K562 (cell line): ENCODE data around the gene MAP3K6. TPM values are rescaled to one million over a fixed set of nuclear protein-coding genes. Genes with fewer than 3 reads are reported as not detected.

Experiments used
- ATAC-seq: fragments of 200-7000 bp; cut with Tn5 transposase; 3 replicates; pipeline ENCODE4 v1.9.1; 2020; ENCODE audit warnings: moderate library complexity
- BruUV-seq: library from RNA; stranded (reverse); fragments of 400-500 nt; replicated peaks from 2 replicates; lab custom pipeline; 2021; lab: Mats Ljungman, UMichigan
- CTCF ChIA-PET: fragments of 300-600 bp; formaldehyde crosslinking; extraction: SDS; loops from one replicate; lab custom pipeline; 2021; ENCODE audit warnings: low intra/inter-chr PET ratio; lab: Yijun Ruan, JAX
- POLR2A ChIA-PET: fragments of 300-600, 350-650 bp; sonication (Branson Sonifier 250); formaldehyde crosslinking; extraction: SDS; loops from one replicate; lab custom pipeline; 2021; ENCODE audit warnings: antibody characterized with exemption, inconsistent platforms; lab: Yijun Ruan, JAX
- DNase-seq, 4 experiments: peaks; one replicate each; pipeline versions ENCODE4 v3.0.0 to v3.0.0-alpha.2; 2011 to 2018; ENCODE audit warnings: low spot score in 3 of 4, mixed read lengths in 3 of 4; ENCODE audit errors: extremely low read depth in 1 of 4
- FAIRE-seq: peaks from 2 replicates; lab custom pipeline; 2011; peaks lifted over from hg19 to GRCh38; lab: Jason Lieb, UNC
- H2AFZ ChIP-seq: 2 replicates; pipeline ENCODE4 v1.6.0; 2011; ENCODE audit warnings: low read depth, low read length, control low read depth, inconsistent platforms
- H3K27ac ChIP-seq: fragments of 200-600 bp; 3 replicates; pipeline ENCODE4 v1.8.0; 2011; ENCODE audit warnings: low read depth, mild to moderate bottlenecking, control low read depth, inconsistent platforms, low read length, moderate library complexity, mixed read lengths; ENCODE audit errors: extremely low read depth
- H3K27me3 ChIP-seq, 2 experiments: fragments of 300-600 bp in 1 of 2; 2 replicates in 1 of 2; 3 replicates in 1 of 2; pipeline versions ENCODE4 v1.6.0 to v1.8.0; 2011; ENCODE audit warnings: inconsistent platforms in 2 of 2, low read length in 2 of 2, mild to moderate bottlenecking in 1 of 2, mixed read lengths in 1 of 2, moderate library complexity in 1 of 2; ENCODE audit not compliant: control insufficient read depth in 2 of 2, insufficient read depth in 2 of 2
- H3K36me3 ChIP-seq: fragments of 300-600 bp; 3 replicates; pipeline ENCODE4 v1.8.0; 2011; ENCODE audit warnings: mild to moderate bottlenecking, low read length, inconsistent platforms; ENCODE audit not compliant: control insufficient read depth, insufficient read depth
- H3K4me1 ChIP-seq, 2 experiments: fragments of 200-600 bp in 1 of 2; replicated peaks in 1 of 2; 2 replicates in 1 of 2; 3 replicates in 1 of 2; pipeline versions ENCODE4 v1.5.1 to v1.8.0; 2011; ENCODE audit warnings: inconsistent platforms in 2 of 2, low read length in 2 of 2, mild to moderate bottlenecking in 1 of 2, mixed read lengths in 1 of 2, moderate library complexity in 1 of 2; ENCODE audit not compliant: control insufficient read depth in 2 of 2, insufficient read depth in 2 of 2
- H3K4me2 ChIP-seq: 2 replicates; pipeline ENCODE4 v1.6.1; 2011; ENCODE audit warnings: low read length, control low read depth, inconsistent platforms, mixed read lengths; ENCODE audit not compliant: insufficient read depth
- H3K4me3 ChIP-seq: fragments of 200-600 bp; sonication (generic), shearing (Covaris generic); 2 replicates; pipeline ENCODE4 v1.5.1; 2016; ENCODE audit warnings: control low read depth, inconsistent platforms
- H3K79me2 ChIP-seq: fragments of 200-600 bp; 3 replicates; pipeline ENCODE4 v1.8.0; 2011; ENCODE audit warnings: low read length, inconsistent platforms; ENCODE audit not compliant: control insufficient read depth, insufficient read depth
- H3K9ac ChIP-seq, 2 experiments: 2 replicates each; pipeline versions ENCODE4 v1.6.0 to v1.6.1; 2011; ENCODE audit warnings: low read depth in 2 of 2, low read length in 2 of 2, control low read depth in 1 of 2, inconsistent platforms in 1 of 2, mild to moderate bottlenecking in 1 of 2, mixed read lengths in 1 of 2; ENCODE audit not compliant: insufficient read depth in 1 of 2
- H3K9me1 ChIP-seq: one replicate; pipeline ENCODE4 v1.6.0; 2011; ENCODE audit warnings: inconsistent platforms, mild to moderate bottlenecking, low read length, moderate library complexity; ENCODE audit not compliant: control insufficient read depth, insufficient read depth
- H3K9me3 ChIP-seq: replicated peaks from 2 replicates; pipeline ENCODE4 v1.5.1; 2011; ENCODE audit warnings: low read depth, low read length, inconsistent platforms; ENCODE audit not compliant: control insufficient read depth, insufficient read depth
- H4K20me1 ChIP-seq: replicated peaks from 2 replicates; pipeline ENCODE4 v1.6.1; 2011; ENCODE audit warnings: low read length, inconsistent platforms, mixed read lengths; ENCODE audit not compliant: control insufficient read depth, insufficient read depth
- BRCA1 ChIP-seq, 2 experiments: fragments of 450-650 bp in 1 of 2; sonication (generic) in 1 of 2; formaldehyde crosslinking in 1 of 2; IDR thresholded peaks; 2 replicates each; pipeline versions ENCODE4 v1.5.0 to v1.6.1; 2017 to 2020; ENCODE audit warnings: mild to moderate bottlenecking in 1 of 2, missing genetic modification reagents in 1 of 2
- BRD4 ChIP-seq: fragments of 200-600 bp; sonication (generic); IDR thresholded peaks from 2 replicates; pipeline ENCODE4 v1.6.1; 2017; ENCODE audit warnings: inconsistent platforms
- FOS ChIP-seq: IDR thresholded peaks from 3 replicates; pipeline ENCODE4 v1.6.1; 2011; ENCODE audit not compliant: insufficient read length; ENCODE audit errors: extremely low read depth
- GATA2 ChIP-seq: sonication (generic); formaldehyde crosslinking; IDR thresholded peaks from 2 replicates; pipeline ENCODE4 v1.4.0; 2020; ENCODE audit warnings: mild to moderate bottlenecking, missing genetic modification reagents
- IRF2 ChIP-seq: sonication (generic); formaldehyde crosslinking; IDR thresholded peaks from 2 replicates; pipeline ENCODE4 v1.8.1; 2022; ENCODE audit warnings: mild to moderate bottlenecking, missing genetic modification reagents
- NFRKB ChIP-seq: fragments of 450-650 bp; IDR thresholded peaks from 2 replicates; pipeline ENCODE4 v1.6.1; 2016; ENCODE audit warnings: low read depth
- POLR2G ChIP-seq: fragments of 200-400 bp; formaldehyde crosslinking; IDR thresholded peaks from 2 replicates; pipeline ENCODE4 v1.6.1; 2017; ENCODE audit warnings: low read depth, mild to moderate bottlenecking, antibody characterized with exemption, low read length, moderate library complexity
- RAD21 ChIP-seq, 2 experiments: fragments of 250-450 bp in 1 of 2; fragments of 450-650 bp in 1 of 2; sonication (Bioruptor Pico) in 1 of 2; formaldehyde crosslinking in 1 of 2; IDR thresholded peaks in 1 of 2; conservative IDR thresholded peaks in 1 of 2; 2 replicates each; pipeline versions ENCODE4 v1.4.0 to v1.8.0; 2020 to 2022; ENCODE audit warnings: mild to moderate bottlenecking in 2 of 2, moderate library complexity in 1 of 2
- RBM34 ChIP-seq: fragments of 200-400 bp; formaldehyde crosslinking; IDR thresholded peaks from 2 replicates; pipeline ENCODE4 v1.6.1; 2018; ENCODE audit warnings: low read length, borderline replicate concordance; ENCODE audit not compliant: insufficient read depth
- ZNF232 ChIP-seq: sonication (generic); formaldehyde crosslinking; IDR thresholded peaks from 2 replicates; pipeline ENCODE4 v1.8.0; 2022; ENCODE audit warnings: mild to moderate bottlenecking, missing genetic modification reagents
- ZNF830 ChIP-seq: fragments of 250-450 bp; sonication (Bioruptor Pico); IDR thresholded peaks from 2 replicates; pipeline ENCODE4 v1.5.0; 2021; ENCODE audit warnings: mild to moderate bottlenecking
- WGBS: fragments of 100-300 bp; shearing (Covaris generic); methylation state at CpG from one replicate; pipeline ENCODE4 v1.1.6; 2016; ENCODE audit warnings: low coverage, mixed read lengths; ENCODE audit not compliant: insufficient coverage; ENCODE audit errors: missing lambda C conversion rate; 5-methylcytosine and 5-hydroxymethylcytosine counted together
- in situ Hi-C: fragments of 300-500 bp; cut with MboI; formaldehyde crosslinking; loops from 4 replicates; pipeline ENCODE4 v1.15.0; 2018; ENCODE audit warnings: inconsistent platforms, mixed read lengths
- intact Hi-C: fragments of 100-400 bp; cut with micrococcal nuclease; formaldehyde crosslinking; loops from 2 replicates; pipeline ENCODE4 v1.14.2; 2022
- polyA plus RNA-seq, 8 experiments: library from polyadenylated mRNA; depleted of rRNA in 4 of 8; stranded (reverse) in 5 of 8; unstranded in 3 of 8; fragments of >200 nt; fragmentation: Nextera tagmentation in 2 of 8; fragmentation: Illumina TruSeq in 1 of 8; extraction: Ambion mirVana in 2 of 8; extraction: Trizol in 1 of 8; gene quantifications; 2 replicates each; pipeline versions ENCODE4 v1.2.1 to v1.2.3, GENCODE V29; 2011 to 2014; ENCODE audit warnings: inconsistent platforms in 1 of 8, missing spikeins in 1 of 8
- small RNA-seq: library from RNA; depleted of rRNA; stranded (forward); fragments of <200 nt; gene quantifications from one replicate; pipeline ENCODE3, GENCODE V24; 2014
- total RNA-seq, 7 experiments: library from RNA; depleted of rRNA in 6 of 7; stranded (reverse); fragments of >200 nt in 6 of 7; fragmentation: Illumina TruSeq in 2 of 7; extraction: Trizol in 2 of 7; gene quantifications; 2 replicates each; pipeline versions ENCODE4 v1.2.1 to v1.2.3, GENCODE V29; 2011 to 2021; ENCODE audit warnings: low replicate concordance in 1 of 7

MAP3K6 gene
- total and polyA plus RNA-seq, 9 of the 15 experiments (the other 6 are each of a cell fraction or from before 2014, with no cell fraction given), result 0.99 to 21.9 (median 7.0) TPM

DNA sequence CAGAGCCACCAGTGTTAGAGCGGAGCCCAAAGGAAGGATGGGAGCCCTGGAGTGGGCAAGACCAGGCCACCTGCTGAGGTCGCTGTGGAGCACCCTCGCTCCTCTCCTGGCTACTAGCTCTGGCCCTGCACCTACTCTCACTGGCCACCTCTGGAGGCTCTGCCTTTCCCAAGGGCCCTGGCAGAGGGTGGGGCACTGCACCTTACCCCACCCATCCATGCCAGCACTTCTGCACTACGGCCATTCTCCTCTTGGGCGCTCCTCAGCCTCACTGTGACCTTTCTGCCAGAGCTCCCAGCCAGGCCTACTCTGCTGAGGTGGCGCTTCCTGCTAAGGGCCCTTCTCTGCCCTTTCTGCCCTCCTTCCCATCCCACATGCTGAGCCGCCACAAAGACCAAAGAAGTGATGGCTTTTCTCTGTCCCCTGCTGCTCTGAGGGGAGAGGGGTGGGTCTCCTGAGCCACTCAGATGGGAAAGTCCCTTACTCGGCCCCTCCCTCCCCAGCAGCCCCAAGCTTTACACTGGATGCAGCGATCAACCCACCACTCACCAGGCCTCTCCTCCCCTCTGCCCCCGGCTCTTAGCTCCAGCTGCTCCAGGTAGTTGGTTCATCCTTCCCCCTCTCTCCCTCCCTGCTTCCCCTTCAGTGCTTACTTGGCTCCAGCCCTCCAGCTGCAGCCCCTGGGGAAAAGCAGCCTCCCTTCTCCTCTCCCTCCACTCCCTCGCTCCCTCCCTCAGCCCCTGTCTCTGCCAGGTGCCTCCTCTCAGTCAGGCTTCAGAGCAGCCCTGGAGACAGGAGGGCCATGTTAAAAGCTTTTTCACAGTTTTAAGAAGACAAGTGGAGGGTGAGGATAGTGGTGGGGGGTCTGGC lies 59.6 kb downstream of the MAP3K6 start (continued):
- TF ChIP-seq RBM34 (no peak), FOS (no peak), RAD21 (CRISPR knock-in tag; conservative IDR thresholded peaks at IDR 0.05 in 1 of 2, IDR thresholded peaks at IDR 0.05 in 1 of 2) (peak in 1 of 2 experiments; percentile 42; a peak in 2 of 4 replicates)
- TF ChIP-seq, all 486 proteins: peak for 6

DNA sequence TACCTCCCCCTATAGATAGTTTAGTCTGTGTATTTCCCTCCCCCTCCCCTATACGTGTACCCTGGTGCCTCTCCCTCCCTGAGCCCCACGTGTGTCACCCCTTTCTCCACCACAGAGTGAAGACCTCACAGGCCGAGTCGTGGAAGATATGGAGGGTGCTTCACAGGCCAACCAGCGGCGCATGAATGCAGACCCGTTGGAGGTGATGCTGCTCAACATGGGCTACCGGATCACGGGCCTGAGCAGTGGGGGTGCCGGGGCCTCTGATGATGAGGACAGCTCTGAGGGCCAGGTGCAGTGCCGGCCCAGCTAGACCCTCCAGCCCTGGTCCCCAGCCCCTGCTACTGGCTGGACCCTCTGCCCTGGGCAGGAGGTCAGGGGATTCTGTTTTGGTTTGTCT lies 60.7 kb downstream of the MAP3K6 start:
- H3K9me3 ChIP-seq, result no peaks in the 10 kb centered on the region
- ATAC-seq (no peak), DNase-seq (no peak), FAIRE-seq (no peak)
- H3K36me3 ChIP-seq, result peaks cover 9% of the 10 kb centered on the region; the same call in 2 of the 3 replicates
- ChIA-PET POLR2A (interaction anchor here (0.6 to 2.0 kb wide), 4 partner anchors 9 to 1465 kb away, joined by 3 to 9 read pairs (median 4); no protein-coding TSS in a partner anchor), CTCF (no interaction called here)
- H3K27ac ChIP-seq, result no peak overlapping the region
- peak overlapping the region in 1 of 2 experiments; percentile 47; a peak in 1 of 4 replicates for H3K9ac ChIP-seq
- TF ChIP-seq ZNF830 (CRISPR knock-in tag), result no peak
- TF ChIP-seq IRF2 (CRISPR knock-in tag), result no peak
- peak; percentile 43; the same call in 1 of the 2 replicates for TF ChIP-seq POLR2G
- no peak for TF ChIP-seq BRD4
- TF ChIP-seq NFRKB, result no peak
- no peak for TF ChIP-seq ZNF232 (CRISPR knock-in tag)
- no peak for TF ChIP-seq GATA2
- no peak for TF ChIP-seq BRCA1 (IDR thresholded peaks at IDR 0.05)
- TF ChIP-seq BRCA1 (CRISPR knock-in tag; IDR thresholded peaks at IDR 0.05), result no peak
- BruUV-seq, result no TSS peak
- H3K79me2 ChIP-seq, result no peaks in the 10 kb centered on the region
- H3K27me3 ChIP-seq, result no peaks in the 10 kb centered on the region
- intact Hi-C loops, result no loop called here
- H4K20me1 ChIP-seq, result 0 out of 2 replicates have a peak, but pooled peaks cover 1% of the 10 kb centered on the region
- no peak overlapping the region for H3K4me2 ChIP-seq
- no peak overlapping the region for H3K4me3 ChIP-seq
- H3K9me1 ChIP-seq, result no peaks in the 10 kb centered on the region
- in situ Hi-C loops, result no loop called here
- 62% methylated on average over 8 of the region's 11 CpGs for WGBS
- no peak overlapping the region for H2AFZ ChIP-seq
- peaks cover 0 to 8% of the 10 kb centered on the region in 2 experiments; a peak in 1 of 5 replicates for H3K4me1 ChIP-seq

Small RNA genes within 50 kb of the gene (small RNA-seq; reads per million reads assigned to genes)
- not detected for gene RNU6-48P

Other genes starting within 250 kb of the MAP3K6 start
Only the 7 nearest of the 9 such genes appear.
- gene WDTC1, start 132.3 kb downstream of the MAP3K6 start, total RNA-seq (2014; rRNA removed), result 14.7 and 15.9 TPM in 2 replicates
- 6.8 and 8.2 TPM in 2 replicates for gene WDTC1, start 132.3 kb downstream of the MAP3K6 start, total RNA-seq (2014; rRNA removed; fragmentation: Illumina TruSeq; extraction: Trizol)
- gene WDTC1, start 132.3 kb downstream of the MAP3K6 start, total RNA-seq (2015; rRNA removed; fragmentation: Illumina TruSeq; extraction: Trizol), result 8.1 and 8.4 TPM in 2 replicates
- 29.5 and 32.3 TPM in 2 replicates for gene WDTC1, start 132.3 kb downstream of the MAP3K6 start, total RNA-seq (2021)
- 8.8 and 16.9 TPM in 2 replicates for gene WDTC1, start 132.3 kb downstream of the MAP3K6 start, polyA plus RNA-seq (2011; rRNA removed)
- gene WDTC1, start 132.3 kb downstream of the MAP3K6 start, polyA plus RNA-seq (2014; fragmentation: Illumina TruSeq; extraction: Trizol), result 26.9 and 30.2 TPM in 2 replicates
- under 1 TPM; 0.18 to 0.27 TPM for gene WDTC1, start 132.3 kb downstream of the MAP3K6 start, polyA plus RNA-seq (2014; fragmentation: Nextera tagmentation; extraction: Ambion mirVana)
- 15.2 and 16.0 TPM in 2 replicates for gene WDTC1, start 132.3 kb downstream of the MAP3K6 start, polyA plus RNA-seq (2014; rRNA removed)
- gene TMEM222, start 44.8 kb downstream of the MAP3K6 start, total RNA-seq (2014; rRNA removed), result 36.0 and 43.6 TPM in 2 replicates
- 10.6 and 15.9 TPM in 2 replicates for gene TMEM222, start 44.8 kb downstream of the MAP3K6 start, total RNA-seq (2014; rRNA removed; fragmentation: Illumina TruSeq; extraction: Trizol)
- 32.4 and 32.8 TPM in 2 replicates for gene TMEM222, start 44.8 kb downstream of the MAP3K6 start, total RNA-seq (2015; rRNA removed; fragmentation: Illumina TruSeq; extraction: Trizol)
- gene TMEM222, start 44.8 kb downstream of the MAP3K6 start, total RNA-seq (2021), result 42.5 and 46.9 TPM in 2 replicates
- 32.2 and 51.8 TPM in 2 replicates for gene TMEM222, start 44.8 kb downstream of the MAP3K6 start, polyA plus RNA-seq (2011; rRNA removed)
- gene TMEM222, start 44.8 kb downstream of the MAP3K6 start, polyA plus RNA-seq (2014; fragmentation: Illumina TruSeq; extraction: Trizol), result 48.0 and 57.0 TPM in 2 replicates
- gene TMEM222, start 44.8 kb downstream of the MAP3K6 start, polyA plus RNA-seq (2014; fragmentation: Nextera tagmentation; extraction: Ambion mirVana), result 10 to 100 TPM in 1 of 2 experiments, 1 to 10 TPM in 1; 6.9 to 14.4 TPM
- 42.4 and 43.5 TPM in 2 replicates for gene TMEM222, start 44.8 kb downstream of the MAP3K6 start, polyA plus RNA-seq (2014; rRNA removed)
- 3.9 and 4.7 TPM in 2 replicates for gene SYTL1, start 24.9 kb downstream of the MAP3K6 start, total RNA-seq (2014; rRNA removed)
- gene SYTL1, start 24.9 kb downstream of the MAP3K6 start, total RNA-seq (2014; rRNA removed; fragmentation: Illumina TruSeq; extraction: Trizol), result 0.55 and 0.57 TPM in 2 replicates
- gene SYTL1, start 24.9 kb downstream of the MAP3K6 start, total RNA-seq (2015; rRNA removed; fragmentation: Illumina TruSeq; extraction: Trizol), result 1.7 and 2.2 TPM in 2 replicates
- 6.0 and 9.3 TPM in 2 replicates for gene SYTL1, start 24.9 kb downstream of the MAP3K6 start, total RNA-seq (2021)
- gene SYTL1, start 24.9 kb downstream of the MAP3K6 start, polyA plus RNA-seq (2011; rRNA removed), result 3.8 and 12.3 TPM in 2 replicates
- 0.91 and 1.9 TPM in 2 replicates for gene SYTL1, start 24.9 kb downstream of the MAP3K6 start, polyA plus RNA-seq (2014; fragmentation: Illumina TruSeq; extraction: Trizol)
- gene SYTL1, start 24.9 kb downstream of the MAP3K6 start, polyA plus RNA-seq (2014; fragmentation: Nextera tagmentation; extraction: Ambion mirVana), result under 1 TPM; 0.04 to 0.27 TPM
- gene SYTL1, start 24.9 kb downstream of the MAP3K6 start, polyA plus RNA-seq (2014; rRNA removed), result 5.9 and 8.6 TPM in 2 replicates
- not detected in 2 replicates for gene FCN3, start 7.9 kb upstream of the MAP3K6 start, total RNA-seq (2014; rRNA removed)
- gene FCN3, start 7.9 kb upstream of the MAP3K6 start, total RNA-seq (2014; rRNA removed; fragmentation: Illumina TruSeq; extraction: Trizol), result not detected in 2 replicates
- not detected in 2 replicates for gene FCN3, start 7.9 kb upstream of the MAP3K6 start, total RNA-seq (2015; rRNA removed; fragmentation: Illumina TruSeq; extraction: Trizol)
- 0.31 and 0.49 TPM in 2 replicates for gene FCN3, start 7.9 kb upstream of the MAP3K6 start, total RNA-seq (2021)
- gene FCN3, start 7.9 kb upstream of the MAP3K6 start, polyA plus RNA-seq (2011; rRNA removed), result 0.15 TPM in 1 of 2 replicates, not detected in the other
- not detected in 2 replicates for gene FCN3, start 7.9 kb upstream of the MAP3K6 start, polyA plus RNA-seq (2014; fragmentation: Illumina TruSeq; extraction: Trizol)
- not detected for gene FCN3, start 7.9 kb upstream of the MAP3K6 start, polyA plus RNA-seq (2014; fragmentation: Nextera tagmentation; extraction: Ambion mirVana)
- gene FCN3, start 7.9 kb upstream of the MAP3K6 start, polyA plus RNA-seq (2014; rRNA removed), result not detected in 2 replicates
- gene CD164L2, start 16.4 kb upstream of the MAP3K6 start, total RNA-seq (2014; rRNA removed), result 0.29 and 0.45 TPM in 2 replicates
- 0.18 TPM in 1 of 2 replicates, not detected in the other for gene CD164L2, start 16.4 kb upstream of the MAP3K6 start, total RNA-seq (2014; rRNA removed; fragmentation: Illumina TruSeq; extraction: Trizol)
- gene CD164L2, start 16.4 kb upstream of the MAP3K6 start, total RNA-seq (2015; rRNA removed; fragmentation: Illumina TruSeq; extraction: Trizol), result 0.14 and 0.19 TPM in 2 replicates
- 0.49 and 0.72 TPM in 2 replicates for gene CD164L2, start 16.4 kb upstream of the MAP3K6 start, total RNA-seq (2021)
- 0.92 and 2.8 TPM in 2 replicates for gene CD164L2, start 16.4 kb upstream of the MAP3K6 start, polyA plus RNA-seq (2011; rRNA removed)
- 0.31 and 0.65 TPM in 2 replicates for gene CD164L2, start 16.4 kb upstream of the MAP3K6 start, polyA plus RNA-seq (2014; fragmentation: Illumina TruSeq; extraction: Trizol)
- under 1 TPM in 1 of 2 experiments, not detected in 1; 0.08 TPM for gene CD164L2, start 16.4 kb upstream of the MAP3K6 start, polyA plus RNA-seq (2014; fragmentation: Nextera tagmentation; extraction: Ambion mirVana)
- gene CD164L2, start 16.4 kb upstream of the MAP3K6 start, polyA plus RNA-seq (2014; rRNA removed), result 0.63 and 0.91 TPM in 2 replicates
- gene GPR3, start 25.7 kb upstream of the MAP3K6 start, total RNA-seq (2014; rRNA removed), result 3.7 and 6.2 TPM in 2 replicates
- 2.9 and 3.4 TPM in 2 replicates for gene GPR3, start 25.7 kb upstream of the MAP3K6 start, total RNA-seq (2014; rRNA removed; fragmentation: Illumina TruSeq; extraction: Trizol)
- gene GPR3, start 25.7 kb upstream of the MAP3K6 start, total RNA-seq (2015; rRNA removed; fragmentation: Illumina TruSeq; extraction: Trizol), result 3.5 and 3.7 TPM in 2 replicates
- 10.9 and 11.0 TPM in 2 replicates for gene GPR3, start 25.7 kb upstream of the MAP3K6 start, total RNA-seq (2021)
- 8.2 and 19.3 TPM in 2 replicates for gene GPR3, start 25.7 kb upstream of the MAP3K6 start, polyA plus RNA-seq (2011; rRNA removed)
- 10.1 and 11.6 TPM in 2 replicates for gene GPR3, start 25.7 kb upstream of the MAP3K6 start, polyA plus RNA-seq (2014; fragmentation: Illumina TruSeq; extraction: Trizol)
- under 1 TPM; 0.24 to 0.59 TPM for gene GPR3, start 25.7 kb upstream of the MAP3K6 start, polyA plus RNA-seq (2014; fragmentation: Nextera tagmentation; extraction: Ambion mirVana)
- 11.5 and 14.9 TPM in 2 replicates for gene GPR3, start 25.7 kb upstream of the MAP3K6 start, polyA plus RNA-seq (2014; rRNA removed)
- gene WASF2, start 123.2 kb upstream of the MAP3K6 start, total RNA-seq (2014; rRNA removed), result 21.3 and 29.6 TPM in 2 replicates
- gene WASF2, start 123.2 kb upstream of the MAP3K6 start, total RNA-seq (2014; rRNA removed; fragmentation: Illumina TruSeq; extraction: Trizol), result 31.2 and 40.7 TPM in 2 replicates
- 26.1 and 29.2 TPM in 2 replicates for gene WASF2, start 123.2 kb upstream of the MAP3K6 start, total RNA-seq (2015; rRNA removed; fragmentation: Illumina TruSeq; extraction: Trizol)
- gene WASF2, start 123.2 kb upstream of the MAP3K6 start, total RNA-seq (2021), result 139 and 163 TPM in 2 replicates
- 41.5 and 104 TPM in 2 replicates for gene WASF2, start 123.2 kb upstream of the MAP3K6 start, polyA plus RNA-seq (2011; rRNA removed)
- gene WASF2, start 123.2 kb upstream of the MAP3K6 start, polyA plus RNA-seq (2014; fragmentation: Illumina TruSeq; extraction: Trizol), result 109 and 115 TPM in 2 replicates
- 1 to 10 TPM; 8.2 to 9.7 TPM for gene WASF2, start 123.2 kb upstream of the MAP3K6 start, polyA plus RNA-seq (2014; fragmentation: Nextera tagmentation; extraction: Ambion mirVana)
- 51.3 and 56.8 TPM in 2 replicates for gene WASF2, start 123.2 kb upstream of the MAP3K6 start, polyA plus RNA-seq (2014; rRNA removed)